Testis (tissue), 3 donors: ENCODE results near the gene VSIG10L2. TPM values are rescaled to one million over a fixed set of nuclear protein-coding genes. Genes with fewer than 3 reads are reported as not detected.

Source experiments
- DNase-seq: peaks from one replicate; pipeline ENCODE4 v3.0.0-alpha.2; 2019
- H3K27ac ChIP-seq, 2 donors: fragments of 200-600 bp; sonication (generic); one replicate each; pipeline ENCODE4 v1.5.1; 2019
- H3K27me3 ChIP-seq: fragments of 200-600 bp; sonication (generic); one replicate; pipeline ENCODE4 v1.5.1; 2019
- H3K36me3 ChIP-seq: fragments of 200-600 bp; sonication (generic); one replicate; pipeline ENCODE4 v1.5.1; 2017; ENCODE audit warnings: low read depth; ENCODE audit errors: missing control alignments
- H3K4me1 ChIP-seq: fragments of 200-600 bp; sonication (generic); one replicate; pipeline ENCODE4 v1.5.1; 2019
- H3K4me3 ChIP-seq, 2 donors: fragments of 200-600 bp; sonication (generic); one replicate each; pipeline ENCODE4 v1.5.1; 2017 to 2019
- H3K9me3 ChIP-seq: fragments of 200-600 bp; sonication (generic); one replicate; pipeline ENCODE4 v1.5.1; 2017
- CTCF ChIP-seq, 3 experiments: fragments of 450-650 bp in 2 of 3; fragments of 200-600 bp in 1 of 3; sonication (generic) in 1 of 3; IDR thresholded peaks; one replicate each; pipeline ENCODE4 v1.5.1; 2016 to 2019; ENCODE audit warnings: antibody characterized with exemption in 3 of 3, mild to moderate bottlenecking in 2 of 3, moderate library complexity in 1 of 3
- POLR2A ChIP-seq: fragments of 450-650 bp; IDR thresholded peaks from one replicate; pipeline ENCODE4 v1.6.1; 2017; ENCODE audit warnings: antibody characterized with exemption, mild to moderate bottlenecking, moderate library complexity
- WGBS, 2 donors: methylation state at CpG; one replicate each; pipeline ENCODE4 v1.1.5; 2018; 5-methylcytosine and 5-hydroxymethylcytosine counted together
- intact Hi-C: fragments of 100-400 bp; cut with DNase I; formaldehyde crosslinking; loops from one replicate; pipeline ENCODE4 v1.15.1; 2023; ENCODE audit warnings: low total_unique reads
- polyA plus RNA-seq: library from polyadenylated mRNA; stranded (reverse); fragments of 350-450 nt; fragmentation: Illumina TruSeq; extraction: RNeasy Lipid Tissue Mini Kit (QIAGEN cat#74804); gene quantifications from one replicate; pipeline ENCODE4 v1.2.3, GENCODE V29; 2014; ENCODE audit warnings: low read depth, low replicate concordance; ENCODE audit not compliant: insufficient read depth
- total RNA-seq, 2 donors: library from RNA; depleted of rRNA; stranded (reverse); fragments of >200 nt; gene quantifications; one replicate each; pipeline ENCODE4 v1.2.3, GENCODE V29; 2016

The VSIG10L2 gene
- total and polyA plus RNA-seq, 3 donors from 2014 or later: not detected

GRCh38 chr11:125949271-125950177 lies 3.7 kb downstream of the VSIG10L2 start:
- no peak for DNase-seq
- no peak overlapping the region for H3K27ac ChIP-seq
- intact Hi-C loops: no loop called here
- peaks cover 5% of the 10 kb centered on the region for H3K4me1 ChIP-seq
- H3K27me3 ChIP-seq: no peaks in the 10 kb centered on the region
- WGBS, 2 donors: 91 to 92% methylated on average over 16 to 22 of the region's 22 CpGs
- H3K36me3 ChIP-seq: no peaks in the 10 kb centered on the region
- no peaks in the 10 kb centered on the region for H3K9me3 ChIP-seq
- no peak overlapping the region for H3K4me3 ChIP-seq
- TF ChIP-seq CTCF (IDR thresholded peaks at IDR 0.05) (no peak), POLR2A (no peak)

- Histone ChIP-seq H3K4me1 (peaks cover 5% of the 10 kb centered on the region), H3K36me3 (no peaks in the 10 kb centered on the region), H3K27ac (no peak overlapping the region), H3K27me3 (no peaks in the 10 kb centered on the region), H3K9me3 (no peaks in the 10 kb centered on the region), H3K4me3 (no peak overlapping the region)
- DNase-seq: no peak
- 95% methylated on average over 10 of the region's 11 CpGs; no CpG with 5 or more reads in 1 of the 2 donors for WGBS, 2 donors
- TF ChIP-seq CTCF (IDR thresholded peaks at IDR 0.05) (no peak), POLR2A (no peak)
- intact Hi-C loops: no loop called here
These were observed 4.3 kb downstream of the VSIG10L2 start for GRCh38 chr11:125950178-125950490.

GRCh38 chr11:125950696-125951651 lies 5.1 kb downstream of the VSIG10L2 start:
- no peak overlapping the region for H3K27ac ChIP-seq
- DNase-seq: peak; percentile 48
- intact Hi-C loops: no loop called here
- TF ChIP-seq CTCF (IDR thresholded peaks at IDR 0.05) (no peak), POLR2A (no peak)
- WGBS, 2 donors: 68 to 71% methylated on average over 15 of the region's 15 CpGs
- H3K4me3 ChIP-seq: no peak overlapping the region
- H3K36me3 ChIP-seq: no peaks in the 10 kb centered on the region
- H3K27me3 ChIP-seq: no peaks in the 10 kb centered on the region
- no peaks in the 10 kb centered on the region for H3K9me3 ChIP-seq
- H3K4me1 ChIP-seq: peaks cover 5% of the 10 kb centered on the region

- no peak for TF ChIP-seq POLR2A
- TF ChIP-seq CTCF (IDR thresholded peaks at IDR 0.05): no peak
- no peak overlapping the region for H3K4me3 ChIP-seq
- no peak for DNase-seq
- H3K9me3 ChIP-seq: no peaks in the 10 kb centered on the region
- H3K27me3 ChIP-seq: no peaks in the 10 kb centered on the region
- 74 to 76% methylated on average over 11 of the region's 11 CpGs for WGBS, 2 donors
- H3K27ac ChIP-seq: no peak overlapping the region
- intact Hi-C loops: no loop called here
- no peaks in the 10 kb centered on the region for H3K36me3 ChIP-seq
- peaks cover 5% of the 10 kb centered on the region for H3K4me1 ChIP-seq
These were observed 5.9 kb downstream of the VSIG10L2 start for GRCh38 chr11:125951731-125952130.
